ENCODE data around the gene FNDC7. TPM values are rescaled to one million over a fixed set of nuclear protein-coding genes. Genes with fewer than 3 reads are reported as not detected.

Gene FNDC7
- total RNA-seq, 1 donor from 2014 or later, result not detected

- Histone ChIP-seq H3K4me3 (ENCODE audit: low read length in 3 of 3) (no peak overlapping the region), H3K9me3 (ENCODE audit: control insufficient read depth in 3 of 3, low read length in 3 of 3) (peaks cover 0 to 7% (median 4%) of the 10 kb centered on the region in 3 donors), H3K4me1 (ENCODE audit: control insufficient read depth in 3 of 3, insufficient read depth in 3 of 3, low read length in 3 of 3) (no peaks in the 10 kb centered on the region), H3K9ac (ENCODE audit: low read depth in 1 of 3, low read length in 3 of 3) (no peak overlapping the region), H3K27ac (ENCODE audit: low read depth, low read length) (no peak overlapping the region), H3K27me3 (ENCODE audit: control insufficient read depth in 3 of 3, insufficient read depth in 3 of 3, low read length in 3 of 3) (no peaks in the 10 kb centered on the region), H3K36me3 (ENCODE audit: control insufficient read depth in 3 of 3, insufficient read depth in 3 of 3, low read length in 3 of 3) (peaks cover 14 to 30% (median 29%) of the 10 kb centered on the region in 3 donors)
Observed at GRCh38 chr1:108785264-108785663, 72.6 kb downstream of the FNDC7 start.

GRCh38 chr1:108785880-108786279 lies 73.2 kb downstream of the FNDC7 start:
- H3K9me3 ChIP-seq (ENCODE audit: control insufficient read depth in 3 of 3, low read length in 3 of 3), result peaks cover 0 to 7% (median 4%) of the 10 kb centered on the region in 3 donors
- H3K4me1 ChIP-seq (ENCODE audit: control insufficient read depth in 3 of 3, insufficient read depth in 3 of 3, low read length in 3 of 3), result no peaks in the 10 kb centered on the region
- no peaks in the 10 kb centered on the region for H3K27me3 ChIP-seq (ENCODE audit: control insufficient read depth in 3 of 3, insufficient read depth in 3 of 3, low read length in 3 of 3)
- no peak overlapping the region for H3K9ac ChIP-seq (ENCODE audit: low read depth in 1 of 3, low read length in 3 of 3)
- no peak overlapping the region for H3K27ac ChIP-seq (ENCODE audit: low read depth, low read length)
- H3K36me3 ChIP-seq (ENCODE audit: control insufficient read depth in 3 of 3, insufficient read depth in 3 of 3, low read length in 3 of 3), result peaks cover 14 to 30% (median 29%) of the 10 kb centered on the region in 3 donors
- no peak overlapping the region for H3K4me3 ChIP-seq (ENCODE audit: low read length in 3 of 3)

GRCh38 chr1:108791790-108792189 lies 79.1 kb downstream of the FNDC7 start:
- H3K36me3 ChIP-seq (ENCODE audit: control insufficient read depth in 3 of 3, insufficient read depth in 3 of 3, low read length in 3 of 3), result peaks cover 13 to 38% (median 16%) of the 10 kb centered on the region in 3 donors

More at GRCh38 chr1:108791790-108792189, 79.1 kb downstream of the FNDC7 start:
- Histone ChIP-seq H3K4me1 (ENCODE audit: control insufficient read depth in 3 of 3, insufficient read depth in 3 of 3, low read length in 3 of 3) (no peaks in the 10 kb centered on the region), H3K4me3 (ENCODE audit: low read length in 3 of 3) (peak overlapping the region in 1 of 3 donors; percentile 43), H3K27ac (ENCODE audit: low read depth, low read length) (no peak overlapping the region), H3K9ac (ENCODE audit: low read depth in 1 of 3, low read length in 3 of 3) (no peak overlapping the region), H3K9me3 (ENCODE audit: control insufficient read depth in 3 of 3, low read length in 3 of 3) (peaks cover 0 to 3% (median 3%) of the 10 kb centered on the region in 3 donors), H3K27me3 (ENCODE audit: control insufficient read depth in 3 of 3, insufficient read depth in 3 of 3, low read length in 3 of 3) (no peaks in the 10 kb centered on the region)

Other genes with a start within 250 kb of the FNDC7 start
- 15.7 TPM for gene EEIG2, start 152.8 kb upstream of the FNDC7 start, total RNA-seq
- 21.9 TPM for gene HENMT1, start 51.8 kb upstream of the FNDC7 start, total RNA-seq
- gene PRPF38B, start 20.6 kb upstream of the FNDC7 start, total RNA-seq, result 7.3 TPM
- gene STXBP3, start 33.8 kb downstream of the FNDC7 start, total RNA-seq, result 28.2 TPM
- under 0.01 TPM for gene AKNAD1, start 144.2 kb downstream of the FNDC7 start, total RNA-seq
- 67.3 TPM for gene GPSM2, start 164.1 kb downstream of the FNDC7 start, total RNA-seq